HuH-7 (cell line): ENCODE measurements around the gene GABPB2.
"Not testable (repeated sequence)": the region's sequence is repeated elsewhere in the genome, so short reads cannot be mapped to it uniquely, and the experiment has no call there.

Source experiments
- DNase-seq: peaks from one replicate; pipeline ENCODE4 v3.0.0; 2011; ENCODE audit warnings: low spot score

Gene GABPB2

GRCh38 chr1:151060007-151060656, 10.4 kb upstream of the GABPB2 start, which contains the start of gene MLLT11:
Gene MLLT11 (plus strand): TSS chr1:151060397. CDS start chr1:151067225, 6,828 bp downstream.
- DNase-seq = peak; percentile 65

DNA sequence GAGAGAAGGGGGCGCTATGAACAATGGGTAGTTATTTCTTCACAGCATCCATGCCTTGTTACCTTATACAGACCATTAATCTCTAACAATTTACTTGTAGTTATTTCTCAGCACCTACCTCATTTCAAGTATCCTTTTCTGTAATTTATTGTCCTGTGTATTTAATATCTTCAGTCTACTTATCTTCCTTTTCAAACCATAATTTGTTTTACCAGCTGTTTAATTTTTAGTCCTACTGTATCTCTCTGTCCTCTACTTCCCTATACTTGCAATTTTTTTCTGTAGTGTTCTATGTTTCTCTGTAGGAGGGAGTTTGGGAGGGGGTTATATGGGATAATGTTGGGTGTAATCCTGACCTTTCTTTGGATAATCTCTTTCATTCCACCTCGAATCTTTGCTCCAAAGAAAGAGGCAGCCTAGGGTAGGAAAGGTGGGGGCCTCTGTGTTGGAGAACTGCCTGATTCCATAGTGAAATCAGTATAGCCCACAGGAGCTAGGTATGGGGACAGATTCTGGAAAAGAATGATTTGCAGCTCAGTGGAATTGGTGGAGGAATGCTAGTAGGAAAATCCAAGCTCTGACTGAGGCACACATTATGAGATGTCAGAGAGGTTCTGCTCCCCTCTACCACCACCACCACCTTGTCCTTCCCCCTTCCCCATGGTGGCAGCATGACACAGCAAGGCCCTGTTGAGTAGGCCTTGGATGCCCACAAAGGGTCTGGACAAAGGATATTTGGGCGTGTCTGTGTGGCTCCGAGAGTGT, 9.7 kb upstream of the GABPB2 start:
- DNase-seq = no peak

DNA sequence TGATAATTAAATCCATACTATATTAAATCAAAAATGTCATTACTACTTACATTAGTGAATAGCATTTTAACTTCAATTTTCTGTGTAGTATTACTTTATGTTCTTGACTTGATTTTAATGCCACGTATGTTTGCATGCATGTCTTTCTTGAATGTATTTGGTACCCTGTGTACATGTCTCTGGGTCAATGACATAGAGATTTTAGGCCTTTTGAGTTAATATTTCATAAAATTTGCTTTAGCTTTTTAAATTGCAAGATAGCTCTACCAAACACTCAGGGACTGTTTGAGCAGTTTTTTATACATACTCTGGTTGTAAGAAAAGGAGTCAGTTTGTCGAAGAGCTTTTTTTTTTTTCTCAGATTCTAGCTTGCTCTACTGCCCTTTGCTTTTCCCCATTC, 8.9 kb upstream of the GABPB2 start:
- no peak for DNase-seq

DNA sequence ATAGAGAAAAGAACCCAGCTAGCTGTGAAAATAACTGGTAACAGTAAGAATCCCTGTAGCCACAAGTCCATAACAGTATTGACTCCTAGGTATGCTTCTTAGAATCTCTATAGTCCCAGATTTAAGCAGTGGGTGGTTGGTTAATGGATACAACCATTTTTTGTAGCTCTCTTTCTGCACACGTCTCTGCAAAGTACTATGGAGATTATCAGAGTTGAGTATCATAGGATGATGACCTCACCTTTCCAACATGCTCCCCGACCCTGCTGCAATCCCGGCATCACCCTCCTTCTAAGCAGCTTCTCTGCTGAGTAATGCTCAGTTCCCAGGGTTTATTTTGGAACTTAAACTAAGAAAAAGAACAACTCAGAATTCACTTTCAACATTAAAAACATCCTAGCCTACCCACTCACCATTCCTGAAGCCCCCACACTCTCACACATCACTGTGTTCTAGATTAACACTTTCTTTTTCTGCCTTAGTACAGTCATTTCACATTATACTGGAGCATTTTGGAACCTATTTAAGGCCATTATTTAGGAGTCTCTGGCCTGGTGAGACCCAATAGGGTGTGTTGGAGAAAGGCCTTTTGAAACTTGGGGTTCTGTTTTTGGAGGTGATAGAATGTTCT, 7.7 kb upstream of the GABPB2 start:
- no peak for DNase-seq

DNA sequence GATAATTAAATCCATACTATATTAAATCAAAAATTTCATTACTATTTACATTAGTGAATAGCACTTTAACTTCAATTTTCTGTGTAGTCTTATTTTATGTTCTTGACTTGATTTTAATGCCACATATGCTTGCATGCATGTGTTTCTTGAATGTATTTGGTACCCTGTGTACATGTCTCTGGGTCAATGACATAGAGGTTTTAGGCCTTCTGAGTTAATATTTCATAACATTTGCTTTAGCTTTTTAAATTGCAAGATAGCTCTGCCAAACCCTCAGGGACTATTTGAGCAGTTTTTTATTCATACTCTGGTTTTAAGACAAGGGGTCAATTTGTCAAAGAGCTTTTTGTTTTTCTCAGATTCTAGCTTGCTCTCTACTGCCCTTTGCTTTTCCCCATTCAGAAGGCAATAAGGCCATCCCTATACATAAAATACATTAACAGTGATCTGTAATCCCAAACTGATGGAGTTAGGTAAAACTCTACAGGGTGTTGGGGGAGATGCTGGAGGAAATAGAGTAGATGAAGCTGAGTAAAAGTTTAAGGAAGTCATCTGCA, 5.4 kb upstream of the GABPB2 start:
- DNase-seq = no peak

- DNase-seq = no peak
Observed at GRCh38 chr1:151067185-151067584, 3.4 kb upstream of the GABPB2 start.

- no peak for DNase-seq
Observed at GRCh38 chr1:151069103-151069486, 1.5 kb upstream of the GABPB2 start.

DNA sequence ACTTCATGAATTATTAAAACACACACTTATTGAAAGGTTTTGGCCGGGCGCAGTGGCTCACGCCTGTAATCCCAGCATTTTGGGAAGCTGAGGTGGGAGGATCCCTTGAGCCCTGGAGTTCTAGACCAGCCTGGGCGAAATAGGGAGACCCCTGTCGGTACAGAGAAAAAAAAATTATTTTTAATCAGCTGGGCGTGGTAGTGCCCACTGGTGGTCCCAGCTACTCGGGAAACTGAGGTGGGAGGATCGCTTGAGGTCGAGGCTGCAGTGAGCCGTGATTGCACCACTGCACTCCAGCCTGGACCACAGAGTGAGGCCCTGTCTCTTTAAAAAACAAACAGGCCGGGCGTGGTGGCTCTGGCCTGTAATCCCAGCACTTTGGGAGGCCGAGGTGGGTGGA, 1.7 kb downstream of the GABPB2 start:
- no peak for DNase-seq

GRCh38 chr1:151085953-151086559, 15.5 kb downstream of the GABPB2 start:
- DNase-seq = no peak

DNA sequence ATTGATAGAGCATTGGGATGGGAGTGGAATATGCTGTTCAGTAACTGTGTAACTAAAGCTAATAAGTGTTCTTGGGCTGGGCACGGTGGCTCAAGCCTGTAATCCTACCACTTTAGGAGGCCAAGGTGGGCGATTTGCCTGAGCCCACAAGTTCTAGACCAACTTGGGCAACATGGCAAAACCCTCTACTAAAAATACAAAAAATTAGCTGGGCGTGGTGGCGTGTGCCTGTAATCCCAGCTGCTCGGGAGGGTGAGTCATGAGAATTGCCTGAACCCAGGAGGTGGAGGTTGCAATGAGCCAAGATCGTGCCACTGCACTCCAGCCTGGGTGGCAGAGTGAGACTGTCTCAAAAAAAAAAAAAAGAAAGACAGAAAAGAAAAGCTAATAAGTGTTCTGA, 26.9 kb downstream of the GABPB2 start:
- DNase-seq = not testable (repeated sequence)

DNA sequence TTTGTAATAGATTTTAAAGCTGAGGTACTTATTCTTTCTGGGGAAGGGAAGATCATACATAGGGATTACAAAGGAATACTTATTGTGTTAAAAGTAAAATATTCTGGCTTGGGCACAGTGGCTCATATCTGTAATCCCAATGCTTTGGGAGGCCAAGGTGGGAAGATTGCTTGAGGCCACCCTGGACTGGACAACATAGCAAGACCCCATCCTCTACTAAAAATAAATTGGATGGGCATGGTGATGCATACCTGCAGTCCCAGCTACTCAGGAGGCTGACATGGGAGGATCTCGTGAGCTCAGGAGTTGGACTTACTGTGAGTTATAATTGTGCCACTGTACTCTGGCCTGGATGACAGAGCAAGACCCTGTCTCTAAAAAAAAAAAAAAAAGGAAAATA, 27.6 kb downstream of the GABPB2 start:
- no peak for DNase-seq

DNA sequence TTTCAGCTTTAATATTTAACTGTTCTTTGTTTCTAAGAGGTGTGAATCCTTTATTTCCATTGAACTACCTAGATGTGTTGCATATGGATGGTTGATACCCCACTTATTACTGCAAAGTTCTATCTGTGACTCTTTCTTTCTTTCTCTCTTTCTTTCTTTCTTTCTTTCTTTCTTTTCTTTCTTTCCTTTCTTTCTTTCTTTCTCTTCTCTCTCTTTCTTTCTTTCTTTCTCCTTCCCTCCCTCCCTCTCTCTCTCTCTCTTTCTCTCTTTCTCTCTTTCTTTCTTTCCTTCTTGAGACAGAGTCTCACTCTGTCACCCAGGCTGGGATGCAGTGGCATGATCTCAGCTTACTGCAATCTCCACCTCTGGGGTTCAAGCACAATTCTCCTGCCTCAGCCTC, 34.1 kb downstream of the GABPB2 start:
- DNase-seq = no peak

DNA sequence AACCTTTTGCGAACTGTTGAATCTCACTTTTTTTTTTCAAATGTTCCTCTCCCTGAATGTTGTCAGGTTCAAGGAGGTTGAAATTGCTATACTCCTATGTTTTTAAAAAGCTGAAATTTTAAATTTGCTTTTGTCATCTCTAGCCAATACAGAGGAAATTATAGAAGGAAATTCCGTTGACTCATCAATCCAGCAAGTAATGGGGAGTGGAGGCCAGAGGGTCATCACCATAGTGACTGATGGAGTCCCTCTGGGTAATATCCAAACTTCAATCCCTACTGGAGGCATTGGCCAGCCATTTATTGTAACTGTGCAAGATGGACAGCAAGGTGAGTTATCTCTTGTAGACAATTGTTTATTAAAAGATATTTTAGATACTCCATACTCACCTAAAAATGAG, 36.3 kb downstream of the GABPB2 start:
- no peak for DNase-seq

DNA sequence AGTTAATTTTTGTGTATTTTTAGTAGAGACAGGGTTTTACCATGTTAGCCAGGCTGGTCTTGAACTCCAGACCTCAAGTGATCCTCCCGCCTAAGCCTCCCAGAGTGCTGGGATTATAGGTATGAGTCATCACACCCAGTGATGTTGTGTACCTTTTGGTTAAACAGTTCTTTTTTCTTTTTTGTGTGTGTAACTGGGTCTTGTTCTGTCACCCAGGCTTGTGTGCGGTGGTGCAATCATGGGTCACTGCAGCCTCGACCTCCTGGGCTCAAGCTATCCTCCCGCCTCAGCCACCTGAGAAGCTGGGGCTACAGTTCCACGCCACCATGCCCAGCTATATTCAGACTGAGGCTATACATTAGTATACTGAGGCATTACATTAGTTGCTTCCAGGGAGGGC, 37.8 kb downstream of the GABPB2 start:
- DNase-seq = no peak

DNA sequence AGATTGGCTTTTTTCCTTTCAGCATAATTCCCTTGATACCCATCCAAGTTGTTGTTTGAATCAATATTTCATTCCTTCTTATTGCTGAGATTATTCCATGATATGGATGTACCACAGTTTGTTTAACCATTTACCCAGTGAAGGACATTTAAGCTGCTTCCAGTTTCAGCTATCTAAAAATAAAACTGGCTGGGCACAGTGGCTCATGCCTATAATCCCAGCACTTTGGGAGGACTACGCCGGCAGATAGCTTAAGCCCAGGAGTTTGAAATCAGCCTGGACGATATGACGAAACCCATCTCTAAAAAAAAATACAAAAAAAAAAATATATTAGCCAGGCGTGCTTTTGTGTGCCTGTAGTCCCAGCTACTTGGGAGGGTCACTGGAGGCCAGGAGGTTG, 43.3 kb downstream of the GABPB2 start:
- no peak for DNase-seq

DNA sequence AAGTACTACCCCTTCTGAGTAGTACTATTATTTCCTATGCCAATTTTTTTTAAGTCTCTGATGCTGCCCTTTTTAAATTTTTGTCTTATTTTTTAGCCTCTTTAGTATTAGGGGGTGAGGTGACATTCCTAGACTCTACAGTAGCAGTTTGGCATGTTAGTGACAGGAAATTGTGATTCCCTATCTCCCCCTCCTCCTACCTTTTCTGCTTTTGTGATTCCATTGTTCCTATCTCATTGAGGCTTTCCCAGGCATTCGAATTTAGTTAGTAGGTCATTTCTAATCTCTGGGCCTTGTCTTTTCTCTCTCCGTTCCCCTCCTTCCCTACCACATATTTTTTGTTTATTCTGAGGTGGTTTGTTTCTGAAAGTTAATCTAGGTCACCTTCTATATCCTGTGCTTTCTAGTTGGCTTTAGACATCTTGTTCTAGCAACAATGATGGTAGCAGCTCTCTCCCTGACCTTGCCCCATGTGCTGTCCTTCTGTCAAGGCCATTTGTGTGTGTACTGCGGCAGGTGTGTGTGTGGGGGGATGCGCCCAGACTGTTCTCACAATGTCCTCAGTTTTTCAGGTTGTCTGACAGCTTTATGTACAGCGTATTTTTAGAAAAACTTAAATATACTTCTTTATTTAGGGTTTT, 54.3 kb downstream of the GABPB2 start:
- no peak for DNase-seq

- DNase-seq = no peak
Observed at GRCh38 chr1:151128800-151129199, 58.2 kb downstream of the GABPB2 start.

- no peak for DNase-seq
Observed at GRCh38 chr1:151130987-151131586, 60.5 kb downstream of the GABPB2 start.

GRCh38 chr1:151131701-151132334, 61.3 kb downstream of the GABPB2 start:
- no peak for DNase-seq

DNA sequence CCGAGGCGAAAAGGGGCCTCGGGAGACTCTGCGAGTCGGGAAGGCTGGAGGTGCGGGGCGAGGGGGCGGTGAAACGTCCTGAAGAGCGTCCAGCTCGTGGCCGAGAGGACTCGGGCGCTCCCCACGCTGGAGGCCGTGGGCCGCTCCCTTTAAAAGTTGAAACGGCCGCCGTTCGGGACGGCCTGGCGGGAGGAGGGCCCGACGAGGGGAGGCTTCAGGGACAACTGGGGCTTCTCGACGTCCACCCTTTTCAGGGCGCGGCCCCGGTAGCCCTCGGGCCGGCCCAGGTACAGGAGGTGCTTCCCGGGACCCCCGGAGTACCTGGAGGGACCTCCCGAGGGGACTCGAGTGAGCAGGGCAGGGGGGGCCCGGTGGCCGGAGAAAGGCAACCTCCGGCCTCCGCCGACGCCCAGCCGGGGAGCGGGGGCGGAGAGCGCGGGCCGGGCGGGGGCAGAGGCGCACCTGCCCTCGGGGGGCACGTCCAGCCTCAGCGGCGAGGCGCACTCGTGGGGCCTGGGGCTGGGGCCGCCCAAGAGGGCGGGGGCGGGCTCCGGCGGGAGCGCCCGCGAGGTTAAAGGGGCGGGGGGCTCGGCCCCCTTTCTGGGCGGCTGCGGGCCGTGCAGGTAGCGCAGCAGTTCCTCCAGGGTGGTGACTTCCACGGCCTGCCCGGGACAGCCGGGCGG, 61.9 kb downstream of the GABPB2 start:
- DNase-seq = no peak
